ENCODE measurements around the gene UBR2.

- TF ChIP-seq CTCF (conservative IDR thresholded peaks at IDR 0.05), result no peak
- no peak for TF ChIP-seq EZH2 (IDR thresholded peaks at IDR 0.05; ENCODE audit: low read depth)
These were observed 124.5 kb downstream of the UBR2 start for GRCh38 chr6:42688281-42688680.

All from PC-9 (cell line).